H1 (cell line): Measurements from ENCODE around the gene HRCT1. TPM values are rescaled to one million over a fixed set of nuclear protein-coding genes. Genes with fewer than 3 reads are reported as not detected.

ENCODE experiments used
- CTCF ChIA-PET: fragments of 300-600 bp; sonication (Branson Sonifier 250); formaldehyde crosslinking; loops from one replicate; lab custom pipeline; 2021; ENCODE audit not compliant: partially characterized antibody; lab: Charles Lee
- POLR2A ChIA-PET: fragments of 300-600 bp; sonication (Branson Sonifier 250); formaldehyde crosslinking; loops from one replicate; lab custom pipeline; 2021; ENCODE audit warnings: inconsistent platforms; ENCODE audit not compliant: partially characterized antibody; lab: Charles Lee
- DNase-seq, 2 experiments: peaks; one replicate each; pipeline versions ENCODE4 v3.0.0 to v3.0.0-alpha.2; 2010 to 2022; ENCODE audit warnings: low spot score in 2 of 2, low read depth in 1 of 2, mixed read lengths in 1 of 2
- FAIRE-seq: peaks from 2 replicates; lab custom pipeline; 2011; peaks lifted over from hg19 to GRCh38; lab: Jason Lieb, UNC
- H2AFZ ChIP-seq: 2 replicates; pipeline ENCODE4 v1.8.1; 2012; ENCODE audit warnings: low read length, inconsistent platforms
- H2AK5ac ChIP-seq: 2 replicates; pipeline ENCODE4 v1.6.1; 2013; ENCODE audit warnings: low read depth, low read length
- H2BK120ac ChIP-seq: replicated peaks from 2 replicates; pipeline ENCODE3; 2013; ENCODE audit warnings: low read depth, low read length, inconsistent platforms
- H2BK12ac ChIP-seq: 2 replicates; pipeline ENCODE4 v1.6.1; 2013; ENCODE audit warnings: low read depth, low read length
- H2BK15ac ChIP-seq: 2 replicates; pipeline ENCODE4 v1.6.1; 2013; ENCODE audit warnings: low read length
- H2BK20ac ChIP-seq: 2 replicates; pipeline ENCODE4 v1.6.1; 2013; ENCODE audit warnings: low read length
- H2BK5ac ChIP-seq: 2 replicates; pipeline ENCODE4 v1.6.1; 2013; ENCODE audit warnings: low read depth, low read length
- H3K14ac ChIP-seq: 2 replicates; pipeline ENCODE4 v1.6.1; 2013; ENCODE audit warnings: inconsistent platforms; ENCODE audit not compliant: insufficient read length
- H3K18ac ChIP-seq: 2 replicates; pipeline ENCODE4 v1.6.1; 2013; ENCODE audit warnings: low read length; ENCODE audit errors: extremely low read depth
- H3K23ac ChIP-seq: 2 replicates; pipeline ENCODE4 v1.6.1; 2013; ENCODE audit warnings: inconsistent platforms; ENCODE audit not compliant: insufficient read length
- H3K23me2 ChIP-seq: 2 replicates; pipeline ENCODE4 v1.6.1; 2013; ENCODE audit warnings: low read depth, low read length
- H3K27ac ChIP-seq: 2 replicates; pipeline ENCODE4 v1.6.1; 2011; ENCODE audit warnings: low read depth, low read length, inconsistent platforms
- H3K27me3 ChIP-seq, 4 experiments: replicated peaks in 1 of 4; 1 replicate in 1 of 4; 2 replicates in 3 of 4; pipeline versions ENCODE4 v1.6.1 to v1.8.1; 2011 to 2013; ENCODE audit warnings: low read length in 3 of 4, mild to moderate bottlenecking in 3 of 4, inconsistent platforms in 2 of 4, mixed read lengths in 2 of 4, moderate library complexity in 1 of 4; ENCODE audit not compliant: control insufficient read depth in 3 of 4, insufficient read depth in 3 of 4; ENCODE audit errors: extremely low read depth in 1 of 4
- H3K36me3 ChIP-seq, 4 experiments: 2 replicates each; pipeline versions ENCODE4 v1.6.1 to v1.8.1; 2011 to 2013; ENCODE audit warnings: mild to moderate bottlenecking in 4 of 4, low read length in 3 of 4, moderate library complexity in 2 of 4, control low read depth in 1 of 4, inconsistent platforms in 1 of 4; ENCODE audit not compliant: insufficient read depth in 4 of 4, control insufficient read depth in 2 of 4
- H3K4ac ChIP-seq: replicated peaks from 2 replicates; pipeline ENCODE3; 2013; ENCODE audit warnings: low read length, low read depth, mixed read lengths, inconsistent platforms; ENCODE audit not compliant: insufficient read length
- H3K4me1 ChIP-seq, 4 experiments: replicated peaks in 1 of 4; 1 replicate in 1 of 4; 2 replicates in 3 of 4; pipeline versions ENCODE4 v1.6.1 to v1.8.1; 2011 to 2013; ENCODE audit warnings: low read length in 3 of 4, inconsistent platforms in 2 of 4, mixed read lengths in 1 of 4; ENCODE audit not compliant: insufficient read depth in 4 of 4, control insufficient read depth in 3 of 4
- H3K4me2 ChIP-seq, 2 experiments: 2 replicates each; pipeline versions ENCODE4 v1.6.1 to v1.8.1; 2011 to 2013; ENCODE audit warnings: low read depth in 2 of 2, low read length in 2 of 2, control low read depth in 1 of 2, inconsistent platforms in 1 of 2, mild to moderate bottlenecking in 1 of 2; ENCODE audit not compliant: insufficient read depth in 1 of 2
- H3K4me3 ChIP-seq, 4 experiments: fragments of 200-600, 300-600 bp in 1 of 4; sonication (generic), shearing (Covaris generic), sonication (Bioruptor Twin) in 1 of 4; 2 replicates each; pipeline versions ENCODE4 v1.5.1 to v1.8.1; 2011 to 2016; ENCODE audit warnings: low read length in 4 of 4, low read depth in 3 of 4, control low read depth in 2 of 4, inconsistent platforms in 2 of 4, mild to moderate bottlenecking in 2 of 4, mixed read lengths in 1 of 4, moderate library complexity in 1 of 4; ENCODE audit not compliant: insufficient read depth in 2 of 4; ENCODE audit errors: extremely low read depth in 1 of 4
- H3K56ac ChIP-seq: replicated peaks from 2 replicates; pipeline ENCODE3; 2013; ENCODE audit warnings: low read depth, mild to moderate bottlenecking, mixed read lengths, low read length, inconsistent platforms; ENCODE audit not compliant: insufficient read length
- H3K79me1 ChIP-seq: 2 replicates; pipeline ENCODE4 v1.6.1; 2013; ENCODE audit warnings: low read depth, low read length, control low read depth
- H3K79me2 ChIP-seq, 2 experiments: 2 replicates each; pipeline versions ENCODE4 v1.6.1 to v1.8.1; 2012 to 2013; ENCODE audit warnings: low read length in 2 of 2, mild to moderate bottlenecking in 2 of 2, inconsistent platforms in 1 of 2; ENCODE audit not compliant: insufficient read depth in 2 of 2, control insufficient read depth in 1 of 2
- H3K9ac ChIP-seq, 4 experiments: replicated peaks in 1 of 4; 1 replicate in 1 of 4; 2 replicates in 3 of 4; pipeline versions ENCODE4 v1.6.1 to v1.8.1; 2011 to 2013; ENCODE audit warnings: low read depth in 3 of 4, low read length in 3 of 4, control low read depth in 2 of 4, mild to moderate bottlenecking in 2 of 4, moderate library complexity in 2 of 4, inconsistent platforms in 1 of 4; ENCODE audit errors: extremely low read depth in 1 of 4
- H3K9me3 ChIP-seq, 2 experiments: 2 replicates each; pipeline versions ENCODE4 v1.6.1 to v1.8.1; 2012 to 2013; ENCODE audit warnings: mild to moderate bottlenecking in 2 of 2, moderate library complexity in 2 of 2, control low read depth in 1 of 2, inconsistent platforms in 1 of 2, low read depth in 1 of 2, low read length in 1 of 2, mixed read lengths in 1 of 2; ENCODE audit not compliant: insufficient read depth in 2 of 2
- H4K20me1 ChIP-seq, 2 experiments: replicated peaks in 1 of 2; 2 replicates each; pipeline versions ENCODE3 to v1.8.1; 2011 to 2013; ENCODE audit warnings: inconsistent platforms in 2 of 2, low read length in 2 of 2, mild to moderate bottlenecking in 1 of 2; ENCODE audit not compliant: insufficient read depth in 2 of 2, control insufficient read depth in 1 of 2
- H4K5ac ChIP-seq: 2 replicates; pipeline ENCODE4 v1.6.1; 2013; ENCODE audit warnings: low read length, low read depth, mixed read lengths, inconsistent platforms; ENCODE audit not compliant: insufficient read length
- H4K8ac ChIP-seq: 2 replicates; pipeline ENCODE4 v1.8.0; 2013; ENCODE audit warnings: mild to moderate bottlenecking, moderate library complexity, low read length, inconsistent platforms; ENCODE audit not compliant: insufficient read depth; ENCODE audit errors: extremely low read depth
- H4K91ac ChIP-seq: replicated peaks from 2 replicates; pipeline ENCODE3; 2013; ENCODE audit warnings: low read length, mixed read lengths, inconsistent platforms; ENCODE audit not compliant: insufficient read length
- KDM5A ChIP-seq: fragments of 200-600 bp; IDR thresholded peaks from 2 replicates; pipeline ENCODE4 v1.7.1; 2012; ENCODE audit warnings: mild to moderate bottlenecking, low read length, inconsistent platforms, mixed read lengths
- RBBP5 ChIP-seq: IDR thresholded peaks from 2 replicates; pipeline ENCODE4 v1.7.1; 2012; ENCODE audit warnings: low read depth, mild to moderate bottlenecking, inconsistent platforms, low read length, moderate library complexity, borderline replicate concordance
- ZNF274 ChIP-seq: IDR thresholded peaks from 2 replicates; pipeline ENCODE4 v1.7.0; 2012; ENCODE audit warnings: low read length, borderline replicate concordance; ENCODE audit errors: extremely low read depth
- WGBS, 2 experiments: shearing (Covaris generic) in 1 of 2; methylation state at CpG; one replicate each; pipeline versions ENCODE4 v1.1.6 to v1.1.7; 2013 to 2015; ENCODE audit warnings: low lambda C conversion rate in 2 of 2, mixed read lengths in 2 of 2, inconsistent platforms in 1 of 2, low coverage in 1 of 2, missing lambda C conversion rate in 1 of 2; ENCODE audit not compliant: insufficient replicate concordance in 2 of 2, insufficient coverage in 1 of 2, insufficient read length in 1 of 2; ENCODE audit errors: extremely low coverage in 1 of 2, missing lambda C conversion rate in 1 of 2; 5-methylcytosine and 5-hydroxymethylcytosine counted together
- polyA plus RNA-seq, 7 experiments: library from polyadenylated mRNA; depleted of rRNA in 3 of 7; stranded (reverse) in 5 of 7; unstranded in 2 of 7; fragments of >200 nt in 5 of 7; fragments of 200-250 nt in 2 of 7; gene quantifications; 1 replicate in 5 of 7; 2 replicates in 1 of 7; 4 replicates in 1 of 7; pipeline versions ENCODE4 v1.2.1 to v1.2.3, GENCODE V29; 2011 to 2013; ENCODE audit warnings: missing spikeins in 2 of 7, mixed read lengths in 2 of 7
- total RNA-seq: library from RNA; stranded (reverse); fragmentation: NEBNext Ultra II Directional; extraction: Animal tissue kit (Norgen Biotek cat#: 25700); gene quantifications from 2 replicates; pipeline ENCODE4 v1.2.1, GENCODE V29; 2021

HRCT1 gene
- total and polyA plus RNA-seq, 2 of the 8 experiments (the other 6 are each of a cell fraction or from before 2014, with no cell fraction given), result not detected

GRCh38 chr9:35944841-35945240 is 38.8 kb downstream of the HRCT1 start:
- CTCF ChIA-PET, result interaction anchor here (0.8 to 3.9 kb wide), 21 partner anchors 10 to 154 kb away, joined by 3 to 29 read pairs (median 5); partner anchors contain the start of gene SPAAR

More at GRCh38 chr9:35944841-35945240, 38.8 kb downstream of the HRCT1 start:
- Histone ChIP-seq H3K4me3 (no peak overlapping the region), H4K20me1 (no peaks in the 10 kb centered on the region), H2BK20ac (no peak overlapping the region), H3K79me2 (no peaks in the 10 kb centered on the region), H3K23me2 (no peaks in the 10 kb centered on the region), H3K27me3 (peaks cover 8 to 42% (median 28%) of the 10 kb centered on the region in 4 experiments), H3K14ac (no peak overlapping the region), H2AFZ (peak overlapping the region; percentile 99; the same call in 1 of the 2 replicates), H3K36me3 (no peaks in the 10 kb centered on the region), H2AK5ac (no peak overlapping the region), H3K79me1 (no peaks in the 10 kb centered on the region), H4K8ac (0 out of 2 replicates have a peak overlapping the region, but pooled peaks have one; percentile 88), H3K56ac (no peak overlapping the region), H2BK12ac (no peak overlapping the region), H2BK15ac (no peak overlapping the region), H3K9me3 (peaks cover 0 to 5% of the 10 kb centered on the region in 2 experiments; a peak in 1 of 4 replicates), H3K18ac (no peak overlapping the region), H2BK120ac (no peak overlapping the region), H2BK5ac (no peak overlapping the region), H3K4me2 (no peak overlapping the region), H3K9ac (no peak overlapping the region), H3K4me1 (peaks cover 0 to 5% (median under 1%) of the 10 kb centered on the region in 4 experiments; a peak in 2 of 7 replicates), H3K27ac (no peak overlapping the region), H3K23ac (no peak overlapping the region), H4K5ac (no peak overlapping the region), H4K91ac (no peak overlapping the region), H3K4ac (no peak overlapping the region)
- no peak for FAIRE-seq
- DNase-seq, result no peak
- no peak for TF ChIP-seq RBBP5
- TF ChIP-seq ZNF274, result no peak
- no peak for TF ChIP-seq KDM5A
- POLR2A ChIA-PET, result interaction anchor here (0.5 to 1.3 kb wide), 4 partner anchors 12 to 499 kb away, joined by 3 to 4 read pairs (median 3); partner anchors contain the start of gene HRCT1
- WGBS, 2 experiments, result 72% methylated on average over 3 of the region's 3 CpGs; no CpG with 5 or more reads in 1 of the 2 experiments
